Mucosa of descending colon (tissue), 3 donors: ENCODE results near the gene PCSK7. TPM values are rescaled to one million over a fixed set of nuclear protein-coding genes. Genes with fewer than 3 reads are reported as not detected.

ENCODE experiments used
- ATAC-seq: fragments of 200-7000 bp; cut with Tn5 transposase; one replicate; pipeline ENCODE4 v1.9.1; 2020; ENCODE audit warnings: mild to moderate bottlenecking, moderate library complexity
- DNase-seq, 3 donors: peaks; one replicate each; pipeline ENCODE4 v3.0.0-alpha.2; 2020
- H3K36me3 ChIP-seq: fragments of 200-600 bp; one replicate; pipeline ENCODE4 v1.8.0; 2021; ENCODE audit warnings: low read depth, mild to moderate bottlenecking
- H3K4me1 ChIP-seq: fragments of 200-600 bp; one replicate; pipeline ENCODE4 v1.8.0; 2021; ENCODE audit warnings: low read depth, mild to moderate bottlenecking
- H3K4me3 ChIP-seq: fragments of 200-600 bp; one replicate; pipeline ENCODE4 v1.8.0; 2021; ENCODE audit warnings: mild to moderate bottlenecking
- H3K9me3 ChIP-seq: fragments of 200-600 bp; one replicate; pipeline ENCODE4 v1.8.0; 2021; ENCODE audit warnings: mild to moderate bottlenecking
- CTCF ChIP-seq: fragments of 200-600 bp; IDR thresholded peaks from one replicate; pipeline ENCODE4 v1.8.0; 2022; ENCODE audit warnings: antibody characterized with exemption, mild to moderate bottlenecking
- intact Hi-C, 2 donors: fragments of 100-400 bp; cut with DNase I in 1 of 2; cut with micrococcal nuclease in 1 of 2; formaldehyde crosslinking; loops; one replicate each; pipeline versions ENCODE4 v1.11.0 to v1.11.1; 2022; cut with DNase I, micrococcal nuclease
- total RNA-seq, 3 donors: library from RNA; stranded (reverse); fragmentation: NEBNext Ultra II Directional in 2 of 3; extraction: Animal tissue kit (Norgen Biotek cat#: 25700) in 2 of 3; gene quantifications; one replicate each; pipeline versions ENCODE4 v1.2.1 to v1.2.4, GENCODE V29; 2021 to 2023
- donor health status: DM: no; HTN: no; CAD: no; lungs with moderate emphysema.
- donor health status: DM: no; HTN: no; CAD: no.
- donor health status: DM: no; HTN: yes; CAD: no.

Gene PCSK7
- total RNA-seq, 3 donors from 2014 or later = 138 to 252 (median 181) TPM

DNA sequence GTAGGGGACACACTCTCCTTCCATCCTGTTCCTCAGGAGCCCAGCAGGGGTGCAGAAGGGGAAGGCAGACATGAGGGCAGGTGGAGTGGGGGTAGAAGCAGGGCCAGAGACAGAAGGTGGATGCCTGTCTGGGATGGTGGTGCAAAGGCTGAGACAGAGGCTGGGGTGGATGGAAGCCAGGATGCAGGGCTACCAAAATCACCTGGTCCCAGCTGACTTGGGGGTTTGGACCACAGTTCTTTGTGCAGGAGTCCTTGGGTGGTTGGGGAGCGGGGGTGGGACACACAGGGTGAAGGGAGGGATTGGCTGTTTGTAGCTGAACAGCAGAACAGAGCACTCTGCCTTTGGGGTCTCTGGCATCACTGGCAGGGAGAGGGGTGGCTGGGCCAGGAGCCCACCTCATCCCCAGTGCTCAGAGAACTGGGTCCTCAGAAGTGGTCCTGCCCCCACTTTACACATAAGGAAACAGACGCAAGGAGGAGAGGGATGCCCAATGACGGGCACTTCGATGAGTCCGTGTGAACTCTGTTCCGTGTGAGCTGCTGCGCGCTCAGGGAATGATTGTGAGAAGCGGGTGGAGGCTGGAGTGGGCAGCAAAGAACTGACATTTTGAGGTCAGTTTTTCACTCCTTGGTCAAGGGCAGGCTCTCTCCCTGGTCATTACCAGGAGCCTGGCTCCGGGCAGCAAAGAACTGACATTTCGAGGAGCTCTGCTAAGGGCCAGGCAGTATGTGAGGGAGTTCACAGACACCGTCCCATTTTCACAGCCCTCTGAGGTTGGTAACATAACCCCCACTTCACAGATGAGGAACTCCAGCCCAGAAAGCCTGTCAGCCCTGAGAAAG is 30.8 kb downstream of the PCSK7 start:
- no peaks in the 10 kb centered on the region for H3K36me3 ChIP-seq

GRCh38 chr11:117199916-117200812 is 31.7 kb downstream of the PCSK7 start:
- no peak for TF ChIP-seq CTCF
- peak in 2 of 3 donors; percentile 32 to 40 for DNase-seq
- Histone ChIP-seq H3K36me3 (no peaks in the 10 kb centered on the region), H3K4me1 (peaks cover 21% of the 10 kb centered on the region), H3K9me3 (no peaks in the 10 kb centered on the region), H3K4me3 (no peak overlapping the region)
- no peak for ATAC-seq
- intact Hi-C loops = no loop called here

More for the DNA sequence above, 30.8 kb downstream of the PCSK7 start:
- TF ChIP-seq CTCF = no peak
- H3K9me3 ChIP-seq = no peaks in the 10 kb centered on the region
- DNase-seq (peak in 2 of 3 donors; percentile 15 to 31), ATAC-seq (no peak)
- H3K4me3 ChIP-seq = no peak overlapping the region
- H3K4me1 ChIP-seq = peaks cover 18% of the 10 kb centered on the region
- intact Hi-C loops = no loop called here

GRCh38 chr11:117199053-117199915 is 32.6 kb downstream of the PCSK7 start, which contains the start of gene TAGLN:
TAGLN (plus strand) TSS chr11:117199370; CDS start chr11:117203014, 3,644 bp downstream.
- H3K36me3 ChIP-seq = no peaks in the 10 kb centered on the region
- H3K4me1 ChIP-seq = peaks cover 26% of the 10 kb centered on the region
- no peak within 1 kb of the TSS for H3K4me3 ChIP-seq
- ATAC-seq = peak; percentile 22
- DNase-seq = peak; percentile 50 to 73 (median 71)
- no peaks in the 10 kb centered on the region for H3K9me3 ChIP-seq
- TF ChIP-seq CTCF = no peak
- intact Hi-C loops = no loop called here

- no peak for ATAC-seq
- TF ChIP-seq CTCF = no peak
These were observed 33.3 kb downstream of the PCSK7 start for GRCh38 chr11:117198613-117199012.

More at GRCh38 chr11:117198613-117199012, 33.3 kb downstream of the PCSK7 start:
- intact Hi-C loops = no loop called here
- Histone ChIP-seq H3K4me1 (peaks cover 28% of the 10 kb centered on the region), H3K36me3 (no peaks in the 10 kb centered on the region), H3K9me3 (no peaks in the 10 kb centered on the region), H3K4me3 (no peak overlapping the region)
- peak in 1 of 3 donors; percentile 29 for DNase-seq
